ENCODE results near the gene LYPD6.

- TF ChIP-seq EZH2 (IDR thresholded peaks at IDR 0.05) (no peak), CTCF (IDR thresholded peaks at IDR 0.05) (no peak), EZH2phosphoT487 (IDR thresholded peaks at IDR 0.05) (no peak)
These were observed 23.0 kb downstream of the LYPD6 start for GRCh38 chr2:149353421-149353820.
